HepG2 (cell line): ENCODE results near the gene LCE2A. TPM values are rescaled to one million over a fixed set of nuclear protein-coding genes. Genes with fewer than 3 reads are reported as not detected.
A peak's percentile ranks its signal among the peaks of the same experiment; 100 is the strongest.

Source experiments
- ATAC-seq: fragments of 200-7000 bp; cut with Tn5 transposase; 3 replicates; pipeline ENCODE4 v1.9.1; 2020; ENCODE audit warnings: mild to moderate bottlenecking, moderate library complexity
- BruUV-seq: library from RNA; stranded (reverse); fragments of 400-500 nt; replicated peaks from 2 replicates; lab custom pipeline; 2021; lab: Mats Ljungman, UMichigan
- CTCF ChIA-PET: fragments of 300-600 bp; formaldehyde crosslinking; extraction: SDS; loops from one replicate; lab custom pipeline; 2021; ENCODE audit warnings: low total read pairs, inconsistent platforms, low intra/inter-chr PET ratio; lab: Yijun Ruan, JAX
- POLR2A ChIA-PET: fragments of 350-600 bp; sonication (Branson Sonifier 250); formaldehyde crosslinking; loops from one replicate; lab custom pipeline; 2020; ENCODE audit warnings: antibody characterized with exemption, inconsistent platforms; lab: Yijun Ruan, JAX
- DNase-seq: peaks from one replicate; pipeline ENCODE4 v3.0.0-alpha.2; 2015; ENCODE audit warnings: low spot score
- FAIRE-seq: peaks from 3 replicates; lab custom pipeline; 2011; peaks lifted over from hg19 to GRCh38; lab: Jason Lieb, UNC
- H2AFZ ChIP-seq: one replicate; pipeline ENCODE4 v1.6.1; 2011; ENCODE audit warnings: low read length, inconsistent platforms
- H3K27ac ChIP-seq: fragments of 300-600 bp; 3 replicates; pipeline ENCODE4 v1.8.0; 2011; ENCODE audit warnings: mixed run types, mild to moderate bottlenecking, mixed read lengths, low read length, inconsistent platforms; ENCODE audit not compliant: insufficient read depth; ENCODE audit errors: extremely low read length
- H3K27me3 ChIP-seq, 2 experiments: fragments of 200-600 bp in 1 of 2; 2 replicates in 1 of 2; 3 replicates in 1 of 2; pipeline versions ENCODE4 v1.6.0 to v1.8.0; 2011; ENCODE audit warnings: low read length in 2 of 2, mild to moderate bottlenecking in 2 of 2, moderate library complexity in 2 of 2, inconsistent platforms in 1 of 2; ENCODE audit not compliant: insufficient read depth in 2 of 2, control insufficient read depth in 1 of 2
- H3K36me3 ChIP-seq, 2 experiments: fragments of 200-600 bp in 1 of 2; replicated peaks in 1 of 2; 2 replicates in 1 of 2; 3 replicates in 1 of 2; pipeline versions ENCODE4 v1.5.1 to v1.8.0; 2011; ENCODE audit warnings: low read length in 2 of 2, inconsistent platforms in 1 of 2; ENCODE audit not compliant: insufficient read depth in 2 of 2, control insufficient read depth in 1 of 2
- H3K4me1 ChIP-seq: 2 replicates; pipeline ENCODE4 v1.5.1; 2012; ENCODE audit warnings: low read length, inconsistent platforms; ENCODE audit not compliant: insufficient read depth
- H3K4me2 ChIP-seq: 2 replicates; pipeline ENCODE4 v1.6.0; 2011; ENCODE audit warnings: low read depth, low read length, inconsistent platforms
- H3K4me3 ChIP-seq, 3 experiments: fragments of 200-600 bp in 1 of 3; sonication (generic), shearing (Covaris generic) in 1 of 3; replicated peaks in 1 of 3; 2 replicates each; pipeline ENCODE4 v1.5.1; 2011 to 2016; ENCODE audit warnings: low read length in 3 of 3, inconsistent platforms in 2 of 3, low read depth in 2 of 3, mild to moderate bottlenecking in 2 of 3, control low read depth in 1 of 3, mixed read lengths in 1 of 3; ENCODE audit not compliant: insufficient read depth in 1 of 3
- H3K79me2 ChIP-seq: one replicate; pipeline ENCODE4 v1.6.1; 2011; ENCODE audit warnings: low read length, inconsistent platforms; ENCODE audit not compliant: insufficient read depth
- H3K9ac ChIP-seq: 2 replicates; pipeline ENCODE4 v1.6.0; 2011; ENCODE audit warnings: mild to moderate bottlenecking, low read depth, low read length, inconsistent platforms; ENCODE audit not compliant: insufficient read depth
- H3K9me3 ChIP-seq: 2 replicates; pipeline ENCODE4 v1.5.1; 2012; ENCODE audit warnings: mild to moderate bottlenecking, low read length
- H4K20me1 ChIP-seq: 2 replicates; pipeline ENCODE4 v1.6.0; 2011; ENCODE audit warnings: inconsistent platforms, mild to moderate bottlenecking, low read length, moderate library complexity; ENCODE audit not compliant: insufficient read depth
- CEBPB ChIP-seq: IDR thresholded peaks from 2 replicates; pipeline ENCODE4 v1.6.1; 2011; ENCODE audit warnings: low read depth, low read length, improper control_type of control experiment, borderline replicate concordance
- HNRNPK ChIP-seq: fragments of 200-400 bp; formaldehyde crosslinking; IDR thresholded peaks from 2 replicates; pipeline ENCODE4 v1.6.1; 2018; ENCODE audit warnings: low read length, low read depth, moderate library complexity, mild to moderate bottlenecking; ENCODE audit not compliant: poor library complexity, severe bottlenecking
- HOXA7 ChIP-seq: sonication (generic); formaldehyde crosslinking; IDR thresholded peaks from 2 replicates; pipeline ENCODE4 v1.8.1; 2022; ENCODE audit warnings: mild to moderate bottlenecking, missing genetic modification reagents, moderate library complexity
- NAIF1 ChIP-seq: sonication (generic); formaldehyde crosslinking; IDR thresholded peaks from 2 replicates; pipeline ENCODE4 v1.5.0; 2020; ENCODE audit warnings: mild to moderate bottlenecking, missing genetic modification reagents, borderline replicate concordance
- NR2F1 ChIP-seq, 2 experiments: fragments of 450-650 bp in 1 of 2; formaldehyde crosslinking in 1 of 2; IDR thresholded peaks; 2 replicates each; pipeline versions ENCODE4 v1.5.0 to v1.6.1; 2016 to 2020; ENCODE audit warnings: mild to moderate bottlenecking in 1 of 2, missing compliant biosample characterization in 1 of 2, missing genetic modification reagents in 1 of 2, moderate library complexity in 1 of 2
- ZNF350 ChIP-seq: sonication (generic); formaldehyde crosslinking; IDR thresholded peaks from 2 replicates; pipeline ENCODE4 v1.4.0; 2020; ENCODE audit warnings: mild to moderate bottlenecking, low read depth, missing genetic modification reagents, borderline replicate concordance
- WGBS: methylation state at CpG from one replicate; pipeline ENCODE4 v1.1.6; 2017; ENCODE audit warnings: low lambda C conversion rate; 5-methylcytosine and 5-hydroxymethylcytosine counted together
- in situ Hi-C: cut with HindIII; loops from 2 replicates; pipeline ENCODE4 v1.10.0; 2017; ENCODE audit warnings: low pct_unique_long_range_greater_than_20kb; ENCODE audit not compliant: extremely low pct_ligation_motif_present
- intact Hi-C: fragments of 100-400 bp; cut with micrococcal nuclease; formaldehyde crosslinking; loops from one replicate; pipeline ENCODE4 v1.10.0; 2022; ENCODE audit not compliant: unreplicated experiment
- polyA plus RNA-seq, 8 experiments: library from polyadenylated mRNA; depleted of rRNA in 3 of 8; stranded (reverse) in 7 of 8; unstranded in 1 of 8; fragments of >200 nt; fragmentation: Illumina TruSeq in 4 of 8; extraction: Trizol in 4 of 8; gene quantifications; 2 replicates each; pipeline versions ENCODE4 v1.2.1 to v1.2.3, GENCODE V29; 2011 to 2016; ENCODE audit warnings: low read depth in 4 of 8, missing spikeins in 1 of 8, mixed read lengths in 1 of 8; ENCODE audit not compliant: insufficient read depth in 1 of 8
- total RNA-seq, 5 experiments: library from RNA; depleted of rRNA; stranded (reverse); fragments of >200 nt; fragmentation: Illumina TruSeq; extraction: Trizol; gene quantifications; 2 replicates each; pipeline ENCODE4 v1.2.3, GENCODE V29; 2016; ENCODE audit warnings: low read depth in 1 of 5
- TF ChIP-seq, protein P1 (sequence below): sonication (generic); formaldehyde crosslinking; IDR thresholded peaks from 2 replicates; pipeline ENCODE4 v1.4.0; 2020; ENCODE audit warnings: missing genetic modification reagents, borderline replicate concordance
- TF ChIP-seq, protein P2 (sequence below): sonication (generic); formaldehyde crosslinking; IDR thresholded peaks from 2 replicates; pipeline ENCODE4 v1.4.0; 2020; ENCODE audit warnings: mild to moderate bottlenecking, missing genetic modification reagents
- TF ChIP-seq, protein P3 (sequence below): sonication (generic); formaldehyde crosslinking; IDR thresholded peaks from 2 replicates; pipeline ENCODE4 v1.4.0; 2020; ENCODE audit warnings: missing genetic modification reagents

LCE2A gene
- total and polyA plus RNA-seq, 2 of the 13 experiments (the other 11 are each of a cell fraction or from before 2014, with no cell fraction given): not detected

DNA sequence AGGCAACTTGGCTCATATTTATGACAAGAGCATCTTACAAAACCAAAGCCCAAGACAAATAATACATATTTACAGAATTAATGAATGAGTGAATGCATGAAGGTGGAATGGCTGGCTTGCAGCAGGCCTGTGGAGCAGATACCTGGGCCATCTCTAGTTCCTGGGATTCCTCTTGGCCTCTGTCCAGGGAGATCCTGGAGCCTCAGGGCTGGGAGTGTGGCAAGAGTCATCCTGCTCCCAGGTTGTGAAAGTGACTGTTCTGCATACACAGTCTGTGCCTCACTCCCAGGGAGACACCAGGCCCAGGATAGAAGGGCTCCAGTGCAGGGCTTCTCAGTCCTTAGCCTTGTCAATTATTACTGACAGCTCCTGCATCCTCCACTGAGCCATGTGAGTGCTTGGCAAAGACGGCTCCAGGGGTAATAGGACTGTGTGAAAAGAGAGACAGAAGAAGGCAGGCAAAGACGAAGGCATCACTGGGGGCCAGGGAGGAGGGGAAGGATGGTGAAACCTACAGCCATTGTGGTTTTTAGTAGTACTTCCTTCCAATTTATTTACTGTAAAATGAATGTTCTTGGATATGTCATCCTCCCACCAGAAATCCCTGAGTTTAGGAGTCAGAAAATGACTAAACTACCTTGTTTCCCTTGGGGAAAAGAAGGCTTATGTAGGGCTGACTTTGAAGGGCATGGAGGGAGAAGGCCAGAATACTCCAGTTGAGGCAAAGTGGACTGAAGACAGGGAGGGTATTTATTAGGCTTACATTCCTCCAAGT, 45.4 kb downstream of the LCE2A start:
- ChIA-PET CTCF (no interaction called here), POLR2A (no interaction called here)
- Histone ChIP-seq H3K9me3 (no peaks in the 10 kb centered on the region), H2AFZ (no peak overlapping the region), H4K20me1 (no peaks in the 10 kb centered on the region), H3K36me3 (no peaks in the 10 kb centered on the region), H3K4me3 (no peak overlapping the region), H3K4me1 (peaks cover 27% of the 10 kb centered on the region), H3K27me3 (no peaks in the 10 kb centered on the region), H3K27ac (no peak overlapping the region), H3K9ac (no peak overlapping the region), H3K79me2 (no peaks in the 10 kb centered on the region), H3K4me2 (no peak overlapping the region)
- in situ Hi-C loops: no loop called here
- DNase-seq (no peak), ATAC-seq (peak; percentile 37; the same call in 2 of the 3 replicates), FAIRE-seq (no peak)
- intact Hi-C loops: no loop called here
- TF ChIP-seq, protein P1, sequence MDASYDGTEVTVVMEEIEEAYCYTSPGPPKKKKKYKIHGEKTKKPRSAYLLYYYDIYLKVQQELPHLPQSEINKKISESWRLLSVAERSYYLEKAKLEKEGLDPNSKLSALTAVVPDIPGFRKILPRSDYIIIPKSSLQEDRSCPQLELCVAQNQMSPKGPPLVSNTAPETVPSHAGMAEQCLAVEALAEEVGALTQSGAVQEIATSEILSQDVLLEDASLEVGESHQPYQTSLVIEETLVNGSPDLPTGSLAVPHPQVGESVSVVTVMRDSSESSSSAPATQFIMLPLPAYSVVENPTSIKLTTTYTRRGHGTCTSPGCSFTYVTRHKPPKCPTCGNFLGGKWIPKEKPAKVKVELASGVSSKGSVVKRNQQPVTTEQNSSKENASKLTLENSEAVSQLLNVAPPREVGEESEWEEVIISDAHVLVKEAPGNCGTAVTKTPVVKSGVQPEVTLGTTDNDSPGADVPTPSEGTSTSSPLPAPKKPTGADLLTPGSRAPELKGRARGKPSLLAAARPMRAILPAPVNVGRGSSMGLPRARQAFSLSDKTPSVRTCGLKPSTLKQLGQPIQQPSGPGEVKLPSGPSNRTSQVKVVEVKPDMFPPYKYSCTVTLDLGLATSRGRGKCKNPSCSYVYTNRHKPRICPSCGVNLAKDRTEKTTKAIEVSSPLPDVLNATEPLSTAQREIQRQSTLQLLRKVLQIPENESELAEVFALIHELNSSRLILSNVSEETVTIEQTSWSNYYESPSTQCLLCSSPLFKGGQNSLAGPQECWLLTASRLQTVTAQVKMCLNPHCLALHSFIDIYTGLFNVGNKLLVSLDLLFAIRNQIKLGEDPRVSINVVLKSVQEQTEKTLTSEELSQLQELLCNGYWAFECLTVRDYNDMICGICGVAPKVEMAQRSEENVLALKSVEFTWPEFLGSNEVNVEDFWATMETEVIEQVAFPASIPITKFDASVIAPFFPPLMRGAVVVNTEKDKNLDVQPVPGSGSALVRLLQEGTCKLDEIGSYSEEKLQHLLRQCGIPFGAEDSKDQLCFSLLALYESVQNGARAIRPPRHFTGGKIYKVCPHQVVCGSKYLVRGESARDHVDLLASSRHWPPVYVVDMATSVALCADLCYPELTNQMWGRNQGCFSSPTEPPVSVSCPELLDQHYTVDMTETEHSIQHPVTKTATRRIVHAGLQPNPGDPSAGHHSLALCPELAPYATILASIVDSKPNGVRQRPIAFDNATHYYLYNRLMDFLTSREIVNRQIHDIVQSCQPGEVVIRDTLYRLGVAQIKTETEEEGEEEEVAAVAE (CRISPR knock-in tag): no peak
- TF ChIP-seq CEBPB (no peak), NR2F1 (CRISPR knock-in tag; IDR thresholded peaks at IDR 0.05) (no peak), ZNF350 (CRISPR knock-in tag) (no peak), HOXA7 (CRISPR knock-in tag) (no peak), NAIF1 (CRISPR knock-in tag) (no peak), HNRNPK (no peak)
- TF ChIP-seq, protein P2, sequence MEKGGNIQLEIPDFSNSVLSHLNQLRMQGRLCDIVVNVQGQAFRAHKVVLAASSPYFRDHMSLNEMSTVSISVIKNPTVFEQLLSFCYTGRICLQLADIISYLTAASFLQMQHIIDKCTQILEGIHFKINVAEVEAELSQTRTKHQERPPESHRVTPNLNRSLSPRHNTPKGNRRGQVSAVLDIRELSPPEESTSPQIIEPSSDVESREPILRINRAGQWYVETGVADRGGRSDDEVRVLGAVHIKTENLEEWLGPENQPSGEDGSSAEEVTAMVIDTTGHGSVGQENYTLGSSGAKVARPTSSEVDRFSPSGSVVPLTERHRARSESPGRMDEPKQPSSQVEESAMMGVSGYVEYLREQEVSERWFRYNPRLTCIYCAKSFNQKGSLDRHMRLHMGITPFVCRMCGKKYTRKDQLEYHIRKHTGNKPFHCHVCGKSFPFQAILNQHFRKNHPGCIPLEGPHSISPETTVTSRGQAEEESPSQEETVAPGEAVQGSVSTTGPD (CRISPR knock-in tag): no peak
- TF ChIP-seq, protein P3, sequence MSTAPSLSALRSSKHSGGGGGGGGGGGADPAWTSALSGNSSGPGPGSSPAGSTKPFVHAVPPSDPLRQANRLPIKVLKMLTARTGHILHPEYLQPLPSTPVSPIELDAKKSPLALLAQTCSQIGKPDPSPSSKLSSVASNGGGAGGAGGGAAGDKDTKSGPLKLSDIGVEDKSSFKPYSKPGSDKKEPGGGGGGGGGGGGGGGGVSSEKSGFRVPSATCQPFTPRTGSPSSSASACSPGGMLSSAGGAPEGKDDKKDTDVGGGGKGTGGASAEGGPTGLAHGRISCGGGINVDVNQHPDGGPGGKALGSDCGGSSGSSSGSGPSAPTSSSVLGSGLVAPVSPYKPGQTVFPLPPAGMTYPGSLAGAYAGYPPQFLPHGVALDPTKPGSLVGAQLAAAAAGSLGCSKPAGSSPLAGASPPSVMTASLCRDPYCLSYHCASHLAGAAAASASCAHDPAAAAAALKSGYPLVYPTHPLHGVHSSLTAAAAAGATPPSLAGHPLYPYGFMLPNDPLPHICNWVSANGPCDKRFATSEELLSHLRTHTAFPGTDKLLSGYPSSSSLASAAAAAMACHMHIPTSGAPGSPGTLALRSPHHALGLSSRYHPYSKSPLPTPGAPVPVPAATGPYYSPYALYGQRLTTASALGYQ (CRISPR knock-in tag): no peak
- no TSS peak for BruUV-seq
- WGBS: 22% methylated on average over 2 of the region's 2 CpGs
